Measurements from ENCODE around the gene SH3GLB2. TPM values are rescaled to one million over a fixed set of nuclear protein-coding genes. Genes with fewer than 3 reads are reported as not detected.

The SH3GLB2 gene
- total and polyA plus RNA-seq, 2 donors (not counting 1 experiment from before 2014, with no cell fraction given): 27.3 to 42.3 TPM

DNA sequence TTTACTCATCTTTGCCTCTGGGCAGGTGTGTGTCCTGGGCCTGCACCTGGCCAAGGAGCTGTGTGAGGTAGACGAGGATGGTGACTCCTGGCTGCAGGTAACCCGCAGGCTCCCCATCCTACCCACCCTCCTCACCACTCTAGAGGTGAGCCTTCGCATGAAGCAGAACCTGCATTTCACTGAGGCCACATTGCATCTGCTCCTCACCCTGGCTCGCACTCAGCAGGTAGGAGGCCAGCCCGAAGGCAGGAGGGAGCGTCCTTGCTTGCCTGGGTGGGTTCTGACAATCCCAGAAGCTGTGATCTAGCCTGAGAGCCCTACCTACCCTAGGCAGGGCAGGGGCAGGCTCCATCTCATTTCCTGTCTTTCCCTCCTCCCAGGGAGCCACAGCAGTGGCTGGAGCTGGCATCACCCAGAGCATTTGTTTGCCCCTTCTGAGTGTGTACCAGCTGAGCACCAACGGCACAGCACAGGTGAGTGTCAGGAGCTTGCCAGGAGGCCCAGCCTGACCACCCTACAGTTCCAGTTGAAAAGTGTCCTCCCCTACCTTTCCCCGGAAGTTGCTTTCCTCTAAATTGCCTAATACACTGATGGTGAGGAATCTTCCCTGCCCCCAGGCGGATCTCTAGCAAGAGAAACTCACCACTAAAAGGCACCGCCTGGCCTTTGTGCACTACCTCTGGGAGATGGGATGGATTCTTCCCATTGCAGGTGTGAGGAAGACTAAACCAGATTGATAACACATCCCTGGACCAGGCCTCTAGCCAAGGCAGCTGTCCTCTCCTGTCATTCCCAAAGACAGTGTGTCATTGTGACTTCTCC is 26.4 kb downstream of the SH3GLB2 start:
- no peak overlapping the region for H2AFZ ChIP-seq (ENCODE audit: low read length)
- H3K4me3 ChIP-seq (replicated peaks in 1 of 4; ENCODE audit: control extremely low read depth in 1 of 4, insufficient read depth in 1 of 4, low read depth in 3 of 4, low read length in 4 of 4): no peak overlapping the region
- no peak overlapping the region for H3K27ac ChIP-seq (ENCODE audit: insufficient read depth, low read length)
- no peak overlapping the region for H3K4me2 ChIP-seq (ENCODE audit: extremely low read depth, insufficient read depth, low read length)
- H3K9me3 ChIP-seq (ENCODE audit: control insufficient read depth, insufficient read depth, low read depth, low read length): no peaks in the 10 kb centered on the region
- H3K4me1 ChIP-seq (ENCODE audit: control insufficient read depth, extremely low read depth, insufficient read depth, low read length): peaks cover 3% of the 10 kb centered on the region
- DNase-seq (ENCODE audit: low read depth in 2 of 2): no peak
- peaks cover 40% of the 10 kb centered on the region for H3K36me3 ChIP-seq (ENCODE audit: control insufficient read depth, insufficient read depth, low read length)
- H3K79me2 ChIP-seq (ENCODE audit: control insufficient read depth, insufficient read depth, low read length): no peaks in the 10 kb centered on the region
- no peak overlapping the region for H3K9ac ChIP-seq (ENCODE audit: insufficient read depth, low read length)
- TF ChIP-seq CTCF (conservative IDR thresholded peaks at IDR 0.05 in 1 of 2, IDR thresholded peaks at IDR 0.05 in 1 of 2; ENCODE audit: low read depth in 1 of 2, low read length in 2 of 2) (no peak), EZH2 (IDR thresholded peaks at IDR 0.05; ENCODE audit: low read length, missing control alignments) (no peak)
- no peaks in the 10 kb centered on the region for H4K20me1 ChIP-seq (ENCODE audit: control insufficient read depth, extremely low read depth, insufficient read depth, low read length)
- no peaks in the 10 kb centered on the region for H3K27me3 ChIP-seq (ENCODE audit: control insufficient read depth, insufficient read depth, low read length)

- Histone ChIP-seq H3K27ac (ENCODE audit: insufficient read depth, low read length) (no peak overlapping the region), H3K4me1 (ENCODE audit: control insufficient read depth, extremely low read depth, insufficient read depth, low read length) (no peaks in the 10 kb centered on the region), H3K36me3 (ENCODE audit: control insufficient read depth, insufficient read depth, low read length) (peaks cover 38% of the 10 kb centered on the region), H4K20me1 (ENCODE audit: control insufficient read depth, extremely low read depth, insufficient read depth, low read length) (no peaks in the 10 kb centered on the region), H3K79me2 (ENCODE audit: control insufficient read depth, insufficient read depth, low read length) (no peaks in the 10 kb centered on the region), H3K4me3 (replicated peaks in 1 of 4; ENCODE audit: control extremely low read depth in 1 of 4, insufficient read depth in 1 of 4, low read depth in 3 of 4, low read length in 4 of 4) (no peak overlapping the region), H2AFZ (ENCODE audit: low read length) (no peak overlapping the region), H3K4me2 (ENCODE audit: extremely low read depth, insufficient read depth, low read length) (no peak overlapping the region), H3K9ac (ENCODE audit: insufficient read depth, low read length) (no peak overlapping the region), H3K9me3 (ENCODE audit: control insufficient read depth, insufficient read depth, low read depth, low read length) (no peaks in the 10 kb centered on the region), H3K27me3 (ENCODE audit: control insufficient read depth, insufficient read depth, low read length) (no peaks in the 10 kb centered on the region)
- no peak for DNase-seq (ENCODE audit: low read depth in 2 of 2)
- TF ChIP-seq CTCF (conservative IDR thresholded peaks at IDR 0.05 in 1 of 2, IDR thresholded peaks at IDR 0.05 in 1 of 2; ENCODE audit: low read depth in 1 of 2, low read length in 2 of 2): no peak
- TF ChIP-seq EZH2 (IDR thresholded peaks at IDR 0.05; ENCODE audit: low read length, missing control alignments): no peak
Observed at GRCh38 chr9:128999581-129000206, 28.4 kb downstream of the SH3GLB2 start.

- no peak overlapping the region for H3K27ac ChIP-seq (ENCODE audit: insufficient read depth, low read length)
- peaks cover 44% of the 10 kb centered on the region for H3K36me3 ChIP-seq (ENCODE audit: control insufficient read depth, insufficient read depth, low read length)
- H3K79me2 ChIP-seq (ENCODE audit: control insufficient read depth, insufficient read depth, low read length): no peaks in the 10 kb centered on the region
- H3K9ac ChIP-seq (ENCODE audit: insufficient read depth, low read length): no peak overlapping the region
- H3K4me1 ChIP-seq (ENCODE audit: control insufficient read depth, extremely low read depth, insufficient read depth, low read length): no peaks in the 10 kb centered on the region
- H2AFZ ChIP-seq (ENCODE audit: low read length): no peak overlapping the region
- TF ChIP-seq CTCF (conservative IDR thresholded peaks at IDR 0.05 in 1 of 2, IDR thresholded peaks at IDR 0.05 in 1 of 2; ENCODE audit: low read depth in 1 of 2, low read length in 2 of 2) (no peak), EZH2 (IDR thresholded peaks at IDR 0.05; ENCODE audit: low read length, missing control alignments) (no peak)
- H3K4me2 ChIP-seq (ENCODE audit: extremely low read depth, insufficient read depth, low read length): no peak overlapping the region
- no peak overlapping the region for H3K4me3 ChIP-seq (replicated peaks in 1 of 4; ENCODE audit: control extremely low read depth in 1 of 4, insufficient read depth in 1 of 4, low read depth in 3 of 4, low read length in 4 of 4)
- H3K9me3 ChIP-seq (ENCODE audit: control insufficient read depth, insufficient read depth, low read depth, low read length): no peaks in the 10 kb centered on the region
- no peaks in the 10 kb centered on the region for H3K27me3 ChIP-seq (ENCODE audit: control insufficient read depth, insufficient read depth, low read length)
- H4K20me1 ChIP-seq (ENCODE audit: control insufficient read depth, extremely low read depth, insufficient read depth, low read length): no peaks in the 10 kb centered on the region
- DNase-seq (ENCODE audit: low read depth in 2 of 2): no peak
Observed at GRCh38 chr9:128998462-128998861, 29.7 kb downstream of the SH3GLB2 start.
